GM21367 (cell line): Measurements from ENCODE around the gene HS6ST2.

Experiments
- ATAC-seq: cut with Tn5 transposase; IDR thresholded peaks from one replicate; pipeline ENCODE4 v1.9.1; 2021; ENCODE audit not compliant: unreplicated experiment

HS6ST2 gene

DNA sequence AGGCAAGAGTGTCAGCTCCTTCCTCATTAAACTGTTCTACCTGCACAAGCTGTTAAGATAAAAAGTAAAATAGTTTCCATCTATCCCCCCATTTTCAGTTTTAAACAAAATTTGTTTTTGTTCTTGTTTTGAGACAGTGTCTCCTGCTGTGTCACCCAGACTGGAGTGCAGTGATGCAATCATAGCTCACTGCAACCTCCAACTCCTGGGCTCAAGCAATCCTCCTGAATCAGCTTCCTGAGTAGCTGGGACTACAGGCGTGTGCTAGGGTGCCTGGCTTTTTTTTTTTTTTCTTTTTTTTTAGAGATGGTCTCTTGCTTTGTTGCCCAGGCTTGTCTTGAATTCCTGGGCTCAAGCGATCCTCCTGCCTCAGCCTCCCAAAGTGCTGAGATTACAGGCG is 105.4 kb downstream of the HS6ST2 start:
- ATAC-seq, result no peak

DNA sequence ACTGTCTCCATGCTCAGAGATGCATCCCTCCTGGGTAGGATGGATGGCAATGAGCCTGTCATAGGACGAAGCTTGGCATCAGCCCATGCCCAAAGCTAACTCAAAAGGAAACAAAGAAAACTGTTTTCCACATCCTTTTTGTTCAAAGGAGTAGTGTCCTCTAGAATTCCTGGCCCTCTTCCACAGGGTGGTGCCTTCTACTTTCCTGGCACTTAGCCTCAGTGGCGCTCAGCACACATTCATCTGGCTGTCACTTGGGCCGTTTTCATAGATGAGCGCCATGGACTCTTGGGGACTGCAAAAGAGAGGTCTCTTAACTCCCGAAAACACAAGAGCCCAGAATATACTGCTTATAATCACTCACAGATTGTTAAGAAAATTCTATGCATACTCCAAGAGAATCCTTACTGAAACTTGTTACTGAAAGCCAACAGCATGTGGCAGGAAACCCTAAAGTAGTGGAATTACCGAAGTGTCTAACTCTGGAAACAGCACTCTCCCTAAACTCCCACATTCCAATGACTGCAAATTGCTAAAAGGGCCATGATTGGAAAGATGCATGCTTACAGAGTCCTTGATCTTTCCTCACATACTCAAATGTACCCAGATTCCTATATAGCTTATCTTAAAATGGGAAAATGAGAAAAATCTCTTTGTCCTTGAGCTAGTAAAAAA is 110.0 kb downstream of the HS6ST2 start:
- ATAC-seq, result no peak

DNA sequence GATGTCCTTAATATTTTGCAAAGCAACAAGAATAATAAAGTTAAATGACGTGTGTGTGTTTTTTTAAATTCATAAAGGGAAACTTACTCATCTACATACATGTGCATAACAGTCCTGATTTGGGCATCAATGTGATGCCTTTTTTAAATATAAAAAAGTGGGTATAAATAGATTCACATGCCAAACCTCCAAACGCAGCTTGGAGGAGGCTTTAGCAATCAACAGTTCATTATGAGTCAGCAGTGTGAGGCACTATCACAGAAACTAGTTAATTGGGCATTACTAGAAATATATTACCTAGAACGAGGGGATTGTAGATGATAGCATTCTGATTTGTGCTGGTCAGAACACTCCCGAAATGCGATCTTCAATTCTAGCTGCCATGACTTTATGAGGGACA is 115.1 kb downstream of the HS6ST2 start:
- ATAC-seq, result no peak

DNA sequence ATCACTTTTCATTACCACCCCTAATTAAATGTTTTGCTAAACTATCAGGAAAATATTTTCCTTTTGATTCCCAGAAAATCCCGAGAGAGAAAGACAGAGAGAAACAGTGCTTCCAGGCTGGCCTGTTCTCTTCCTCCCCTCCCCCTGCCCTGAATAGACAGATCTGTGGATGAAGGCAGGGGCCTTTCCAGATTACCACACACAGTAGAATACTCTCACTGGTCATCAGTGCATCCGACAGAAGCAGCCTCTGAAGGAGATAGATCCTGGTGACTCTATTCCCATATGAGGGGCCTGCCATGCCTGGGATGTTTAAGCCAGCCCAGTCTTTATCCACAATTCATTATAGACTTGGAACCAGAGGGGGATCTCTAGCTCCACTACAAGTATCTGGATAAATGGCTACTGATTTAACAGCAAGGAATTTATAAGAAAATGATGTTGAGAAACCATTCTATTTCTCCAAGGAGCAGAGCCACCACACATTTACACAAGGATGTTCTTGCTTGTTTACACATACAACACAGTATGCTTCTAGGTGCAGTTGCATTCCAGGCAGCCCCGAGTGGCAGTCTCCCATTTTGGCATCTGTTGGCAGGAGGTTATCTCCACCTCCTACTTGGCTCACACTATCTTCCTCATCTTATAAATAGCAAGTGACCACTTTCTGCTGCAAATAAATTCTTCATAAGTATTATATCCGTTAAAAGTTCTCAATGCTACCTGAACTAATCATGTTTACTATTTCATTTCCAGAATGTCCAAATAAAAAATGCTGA is 115.8 kb downstream of the HS6ST2 start:
- ATAC-seq, result no peak

GRCh38 chrX:132837967-132838366 is 120.5 kb downstream of the HS6ST2 start:
- ATAC-seq, result no peak

- no peak for ATAC-seq
These were observed 121.3 kb downstream of the HS6ST2 start for GRCh38 chrX:132837126-132837525.

GRCh38 chrX:132836471-132836870 is 122.0 kb downstream of the HS6ST2 start:
- no peak for ATAC-seq

- no peak for ATAC-seq
These were observed 123.7 kb downstream of the HS6ST2 start for GRCh38 chrX:132834741-132835140.

DNA sequence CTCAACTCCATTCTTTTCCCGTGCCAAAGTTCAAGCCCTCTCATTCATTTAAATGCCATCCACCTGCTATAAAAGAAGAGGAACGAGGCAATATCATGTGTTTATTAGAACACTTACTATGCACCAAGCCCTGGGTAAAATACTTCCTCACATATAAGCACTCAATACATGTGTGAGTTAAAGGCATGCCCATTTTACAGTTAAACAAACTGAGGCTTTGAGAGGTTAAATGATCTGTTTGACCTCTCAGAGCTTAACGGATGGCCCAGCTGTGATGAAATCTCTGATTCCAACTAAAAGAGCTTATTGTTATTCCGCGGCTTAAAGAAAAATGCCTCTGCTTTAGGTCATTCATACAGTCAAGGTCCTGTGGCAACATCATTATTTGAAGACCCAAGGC is 124.3 kb downstream of the HS6ST2 start:
- ATAC-seq, result no peak

DNA sequence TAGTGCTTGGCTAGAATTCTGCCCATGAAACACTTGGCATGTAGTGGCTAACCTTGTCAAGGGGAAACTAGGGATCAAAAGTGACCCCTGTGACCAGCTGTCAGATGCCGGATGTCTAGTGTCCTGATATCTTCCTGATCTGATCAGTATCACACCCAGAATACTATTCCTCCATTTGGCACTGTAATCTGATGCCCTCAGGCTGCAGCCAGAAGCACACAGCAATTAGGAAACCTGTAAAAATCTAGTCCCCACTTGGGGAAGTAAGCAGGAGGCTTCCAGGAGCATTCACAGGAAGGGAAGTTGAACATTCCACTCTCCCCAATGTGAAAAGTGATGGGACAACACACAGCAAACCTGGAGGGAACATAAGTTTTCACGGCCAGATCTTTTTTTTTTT is 125.1 kb downstream of the HS6ST2 start:
- no peak for ATAC-seq

DNA sequence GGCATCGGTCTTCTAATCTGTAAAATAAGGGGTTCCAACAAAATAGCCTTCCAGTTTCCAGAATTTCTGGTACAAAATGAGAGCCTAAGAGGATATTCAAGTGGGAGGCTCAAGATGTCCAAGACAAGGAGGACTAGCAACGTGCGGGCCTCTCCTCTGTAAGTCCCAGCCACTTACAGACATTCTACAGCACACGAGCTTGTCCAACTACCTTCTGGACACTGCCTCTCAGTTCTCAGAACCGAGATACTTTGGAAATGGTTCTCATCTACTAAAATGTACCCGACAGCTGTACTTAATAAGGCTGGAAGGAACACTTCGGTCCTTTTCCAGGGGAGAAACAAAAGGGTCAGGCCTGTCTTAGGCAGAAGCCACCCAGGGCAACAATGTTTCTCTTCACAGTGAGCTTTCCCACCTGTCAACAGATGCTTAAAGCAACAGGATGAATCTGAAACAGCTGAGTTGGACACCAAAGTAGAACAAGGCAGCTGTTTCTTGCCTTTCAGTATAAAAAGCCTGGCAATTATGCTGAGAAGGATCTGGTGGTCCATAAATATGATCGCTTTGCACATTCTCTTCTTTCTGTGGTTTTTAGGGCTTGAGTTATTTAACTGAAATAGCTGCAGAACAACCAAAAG is 127.0 kb downstream of the HS6ST2 start:
- no peak for ATAC-seq

- ATAC-seq, result no peak
These were observed 135.8 kb downstream of the HS6ST2 start for GRCh38 chrX:132822634-132823012.

DNA sequence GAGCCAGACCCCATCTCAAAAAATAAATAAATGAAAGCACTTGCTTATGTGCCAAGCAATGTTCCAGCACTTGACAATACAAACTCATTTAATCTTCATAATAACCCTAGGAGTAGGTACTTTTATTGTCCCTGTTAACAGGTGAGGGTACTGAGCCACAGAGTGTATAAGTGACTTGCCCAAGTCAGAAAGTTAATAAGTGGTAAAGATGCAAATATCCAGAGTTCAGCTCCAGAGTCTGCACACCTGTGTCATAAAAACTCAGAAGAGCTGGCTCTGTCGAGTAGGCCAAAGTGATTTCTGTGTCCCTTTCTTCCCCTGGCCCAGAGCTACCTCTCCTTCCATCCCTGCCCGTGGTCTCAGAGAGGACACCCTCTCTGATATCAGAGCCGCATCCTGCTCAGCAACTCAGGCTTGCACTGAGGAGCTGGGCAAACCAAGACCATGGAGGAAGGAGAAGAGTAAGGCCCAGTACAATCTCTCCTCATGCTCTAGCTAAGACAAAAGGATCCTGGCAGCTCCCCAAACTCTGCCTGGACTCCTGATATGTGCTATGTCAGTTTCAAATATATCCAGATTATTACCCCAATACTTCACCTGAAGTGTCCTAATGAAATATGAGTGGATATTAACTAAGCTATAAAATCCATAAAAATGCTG is 136.3 kb downstream of the HS6ST2 start:
- ATAC-seq, result no peak

DNA sequence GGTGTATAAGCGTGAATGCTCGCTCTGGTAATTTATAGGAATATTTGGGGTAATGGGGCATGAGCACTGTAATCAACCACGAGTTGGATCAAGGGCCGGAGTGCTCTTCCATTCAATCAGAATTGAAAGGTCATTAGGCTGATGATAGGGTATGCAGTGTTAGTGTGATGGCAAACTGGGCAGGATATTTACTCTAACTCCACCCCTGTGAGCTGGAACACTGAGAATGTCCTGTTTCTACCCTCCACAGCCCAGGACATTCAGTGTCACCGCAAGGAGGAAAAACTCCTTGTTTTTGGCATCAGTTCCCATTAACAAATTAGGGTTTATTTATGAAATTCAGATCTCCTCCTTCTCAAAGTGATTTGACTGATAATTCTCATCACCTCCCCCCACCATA is 137.8 kb downstream of the HS6ST2 start:
- no peak for ATAC-seq

DNA sequence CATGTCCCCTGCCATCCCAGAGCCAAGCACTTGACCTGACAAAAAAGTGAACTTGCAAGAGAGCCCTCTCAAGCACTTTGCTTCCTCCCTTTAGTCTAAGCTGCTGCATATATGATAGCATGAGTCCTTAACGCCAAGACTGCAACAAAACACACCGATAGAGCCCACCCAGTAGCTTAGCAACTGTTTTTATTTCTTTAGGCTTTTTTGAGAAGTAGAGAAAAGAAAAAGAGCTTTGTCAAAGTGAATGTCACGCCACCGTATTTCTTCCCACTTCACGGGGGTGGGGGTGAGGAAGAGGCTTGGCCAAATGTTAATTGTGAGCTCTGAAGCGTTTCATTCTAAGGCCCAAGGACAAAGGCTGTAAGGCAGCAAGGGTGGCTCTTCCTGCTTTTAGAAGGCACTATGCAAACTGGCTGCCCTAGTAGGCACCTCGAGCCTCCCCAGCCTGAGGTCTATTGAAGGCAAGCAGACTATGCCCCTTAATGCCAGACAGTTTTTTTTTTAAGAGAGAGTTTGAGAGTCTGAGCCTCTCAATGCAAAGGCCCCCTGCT is 138.6 kb downstream of the HS6ST2 start:
- no peak for ATAC-seq

GRCh38 chrX:132818638-132819037 is 139.8 kb downstream of the HS6ST2 start:
- ATAC-seq, result no peak

DNA sequence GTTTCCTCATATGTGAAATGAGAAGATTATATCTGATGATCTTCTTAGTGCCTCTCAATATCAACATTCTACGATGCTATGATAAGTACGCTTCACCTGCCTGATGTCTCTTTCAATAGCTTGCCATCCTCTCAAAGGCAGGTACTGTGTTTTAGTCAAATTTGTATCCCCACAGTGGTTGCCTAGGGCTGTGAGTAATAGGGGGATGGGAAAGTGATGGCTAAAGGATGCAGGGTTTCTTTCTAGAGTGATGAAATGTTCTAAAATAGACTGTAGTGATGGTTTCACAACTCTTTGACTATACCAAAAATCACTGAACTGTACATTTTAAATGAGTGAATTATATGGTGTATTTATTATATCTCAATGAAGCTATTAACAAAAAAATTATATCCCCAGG is 142.8 kb downstream of the HS6ST2 start:
- ATAC-seq, result no peak

- ATAC-seq, result no peak
These were observed 147.3 kb downstream of the HS6ST2 start for GRCh38 chrX:132810964-132811712.

DNA sequence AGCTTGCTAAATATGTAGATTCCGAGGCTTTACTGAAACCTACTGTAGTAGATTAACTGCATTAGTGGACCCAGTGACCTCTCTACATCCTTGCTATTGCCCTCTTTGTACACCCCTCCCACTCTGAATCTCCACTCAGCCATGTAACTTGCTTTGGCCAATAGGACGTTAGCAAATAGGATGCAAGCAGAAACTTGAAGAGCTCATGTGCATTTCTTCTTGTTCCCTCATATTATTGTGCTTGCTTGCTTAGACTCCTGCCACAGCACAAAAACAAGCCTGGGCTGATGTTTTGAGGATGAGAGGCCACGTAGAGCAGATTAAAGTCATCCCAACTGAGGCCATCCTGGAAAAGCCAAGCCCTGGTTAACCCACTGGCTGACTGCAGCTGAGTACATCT is 147.9 kb downstream of the HS6ST2 start:
- no peak for ATAC-seq

- ATAC-seq, result no peak
These were observed 148.8 kb downstream of the HS6ST2 start for GRCh38 chrX:132809581-132809980.
